ENCODE measurements around the gene DPP8.

DPP8 gene

DNA sequence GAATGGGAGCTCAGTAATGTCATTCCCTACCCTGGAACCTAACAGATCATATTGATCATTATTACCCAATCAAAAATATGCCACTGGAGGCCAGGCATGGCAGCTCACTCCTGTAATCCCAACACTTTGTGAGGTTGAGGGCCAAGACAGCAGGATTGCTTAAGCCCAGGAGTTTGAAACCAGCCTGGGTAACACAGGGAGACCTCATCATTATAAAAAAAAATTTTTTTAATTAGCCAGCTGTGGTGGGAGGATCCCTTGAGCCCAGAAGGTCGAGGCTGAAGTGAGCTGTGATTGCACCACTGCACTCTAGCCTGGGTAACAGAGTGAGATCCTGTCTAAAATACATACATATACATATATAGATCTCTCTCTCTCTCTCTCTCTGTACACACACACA is 104.9 kb downstream of the DPP8 start:
- H3K27ac ChIP-seq (ENCODE audit: low read length) = no peak overlapping the region
- no peaks in the 10 kb centered on the region for H3K4me1 ChIP-seq (ENCODE audit: insufficient read depth, low read length)
- no peak overlapping the region for H3K9ac ChIP-seq (ENCODE audit: low read depth, low read length)
- no peaks in the 10 kb centered on the region for H3K9me3 ChIP-seq (ENCODE audit: insufficient read depth, low read length, severe bottlenecking)
- ATAC-seq (ENCODE audit: insufficient read depth, low read depth) = no peak
- H3K36me3 ChIP-seq (ENCODE audit: insufficient read depth, low read length) = no peaks in the 10 kb centered on the region
- H3K79me2 ChIP-seq (ENCODE audit: insufficient read depth, low read length) = no peaks in the 10 kb centered on the region
- DNase-seq = no peak
- peaks cover 6% of the 10 kb centered on the region for H3K27me3 ChIP-seq (ENCODE audit: insufficient read depth, low read length, poor library complexity)
- H3K4me2 ChIP-seq (ENCODE audit: insufficient read depth, low read length) = no peak overlapping the region
- no peak overlapping the region for H2AFZ ChIP-seq (ENCODE audit: low read depth, low read length)
- TF ChIP-seq, protein P1, sequence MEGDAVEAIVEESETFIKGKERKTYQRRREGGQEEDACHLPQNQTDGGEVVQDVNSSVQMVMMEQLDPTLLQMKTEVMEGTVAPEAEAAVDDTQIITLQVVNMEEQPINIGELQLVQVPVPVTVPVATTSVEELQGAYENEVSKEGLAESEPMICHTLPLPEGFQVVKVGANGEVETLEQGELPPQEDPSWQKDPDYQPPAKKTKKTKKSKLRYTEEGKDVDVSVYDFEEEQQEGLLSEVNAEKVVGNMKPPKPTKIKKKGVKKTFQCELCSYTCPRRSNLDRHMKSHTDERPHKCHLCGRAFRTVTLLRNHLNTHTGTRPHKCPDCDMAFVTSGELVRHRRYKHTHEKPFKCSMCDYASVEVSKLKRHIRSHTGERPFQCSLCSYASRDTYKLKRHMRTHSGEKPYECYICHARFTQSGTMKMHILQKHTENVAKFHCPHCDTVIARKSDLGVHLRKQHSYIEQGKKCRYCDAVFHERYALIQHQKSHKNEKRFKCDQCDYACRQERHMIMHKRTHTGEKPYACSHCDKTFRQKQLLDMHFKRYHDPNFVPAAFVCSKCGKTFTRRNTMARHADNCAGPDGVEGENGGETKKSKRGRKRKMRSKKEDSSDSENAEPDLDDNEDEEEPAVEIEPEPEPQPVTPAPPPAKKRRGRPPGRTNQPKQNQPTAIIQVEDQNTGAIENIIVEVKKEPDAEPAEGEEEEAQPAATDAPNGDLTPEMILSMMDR (IDR thresholded peaks at IDR 0.05; ENCODE audit: borderline replicate concordance, extremely low read depth, low read length, poor library complexity, severe bottlenecking) = no peak
- TF ChIP-seq EZH2 (IDR thresholded peaks at IDR 0.05; ENCODE audit: borderline replicate concordance, low read depth, low read length, severe bottlenecking) = no peak
- H3K4me3 ChIP-seq (ENCODE audit: low read depth in 1 of 2, low read length in 2 of 2) = no peak overlapping the region
- H4K20me1 ChIP-seq (ENCODE audit: insufficient read depth, low read length) = no peaks in the 10 kb centered on the region

DNA sequence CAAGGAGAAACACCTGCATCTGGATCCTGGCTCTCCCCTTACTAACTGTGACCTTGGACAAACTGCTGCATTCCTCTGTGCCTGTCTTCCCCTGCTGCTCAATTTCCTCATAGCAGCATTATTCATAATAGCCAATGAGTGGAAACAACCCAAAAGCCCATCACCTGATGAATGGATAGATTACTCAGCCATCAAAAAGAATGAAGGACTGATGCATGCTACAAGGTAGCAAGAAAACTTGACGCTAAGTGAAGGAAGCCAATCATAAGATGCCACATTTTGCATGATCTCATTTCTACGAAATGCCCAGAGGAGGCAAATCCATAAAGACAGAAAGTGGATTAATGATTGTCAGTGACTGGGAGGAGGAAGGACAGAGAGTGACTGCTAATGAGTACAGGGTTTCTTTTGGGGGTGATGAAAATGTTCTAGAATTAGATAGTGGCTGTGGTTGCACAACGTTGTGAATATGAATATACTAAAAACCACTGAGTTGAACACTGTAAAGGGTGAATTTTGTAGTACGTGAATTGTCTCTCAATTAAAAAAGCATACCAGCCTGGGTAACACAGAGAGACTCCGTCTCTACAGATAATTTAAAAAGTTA is 105.9 kb downstream of the DPP8 start:
- TF ChIP-seq EZH2 (IDR thresholded peaks at IDR 0.05; ENCODE audit: borderline replicate concordance, low read depth, low read length, severe bottlenecking) = no peak
- TF ChIP-seq, protein P1 (IDR thresholded peaks at IDR 0.05; ENCODE audit: borderline replicate concordance, extremely low read depth, low read length, poor library complexity, severe bottlenecking) = no peak
- no peak overlapping the region for H3K4me2 ChIP-seq (ENCODE audit: insufficient read depth, low read length)

DNA sequence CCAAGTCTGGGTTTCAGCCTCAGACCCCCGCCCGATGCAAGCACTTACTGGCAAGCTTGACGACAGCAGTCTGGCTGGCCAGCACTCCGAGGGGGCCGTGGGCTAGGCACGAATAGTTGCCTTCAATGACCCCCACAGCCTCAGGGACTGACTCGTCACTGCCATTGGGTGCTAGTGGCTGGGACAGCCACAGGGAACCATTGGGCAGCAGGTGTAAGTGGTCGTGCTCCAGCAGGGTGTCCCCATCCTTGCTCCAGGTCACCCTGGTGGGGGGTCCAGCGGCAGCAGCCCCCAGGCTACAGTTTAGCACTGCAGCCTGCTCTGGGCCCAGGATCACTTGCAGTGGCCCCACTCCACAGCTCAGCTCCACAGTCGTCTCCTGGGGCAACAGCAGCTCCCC is 106.5 kb downstream of the DPP8 start:
- no peak for TF ChIP-seq EZH2 (IDR thresholded peaks at IDR 0.05; ENCODE audit: borderline replicate concordance, low read depth, low read length, severe bottlenecking)
- TF ChIP-seq, protein P1 (IDR thresholded peaks at IDR 0.05; ENCODE audit: borderline replicate concordance, extremely low read depth, low read length, poor library complexity, severe bottlenecking) = no peak
- no peak overlapping the region for H2AFZ ChIP-seq (ENCODE audit: low read depth, low read length)
- no peaks in the 10 kb centered on the region for H3K9me3 ChIP-seq (ENCODE audit: insufficient read depth, low read length, severe bottlenecking)
- DNase-seq = no peak
- H3K4me3 ChIP-seq (ENCODE audit: low read depth in 1 of 2, low read length in 2 of 2) = no peak overlapping the region
- no peak overlapping the region for H3K27ac ChIP-seq (ENCODE audit: low read length)
- no peak for ATAC-seq (ENCODE audit: insufficient read depth, low read depth)
- no peaks in the 10 kb centered on the region for H4K20me1 ChIP-seq (ENCODE audit: insufficient read depth, low read length)
- peaks cover 6% of the 10 kb centered on the region for H3K27me3 ChIP-seq (ENCODE audit: insufficient read depth, low read length, poor library complexity)
- H3K36me3 ChIP-seq (ENCODE audit: insufficient read depth, low read length) = no peaks in the 10 kb centered on the region
- no peaks in the 10 kb centered on the region for H3K79me2 ChIP-seq (ENCODE audit: insufficient read depth, low read length)
- H3K9ac ChIP-seq (ENCODE audit: low read depth, low read length) = no peak overlapping the region
- no peaks in the 10 kb centered on the region for H3K4me1 ChIP-seq (ENCODE audit: insufficient read depth, low read length)
- no peak overlapping the region for H3K4me2 ChIP-seq (ENCODE audit: insufficient read depth, low read length)

More for the DNA sequence above, 105.9 kb downstream of the DPP8 start:
- no peaks in the 10 kb centered on the region for H3K36me3 ChIP-seq (ENCODE audit: insufficient read depth, low read length)
- no peak for DNase-seq
- H3K9ac ChIP-seq (ENCODE audit: low read depth, low read length) = no peak overlapping the region
- peaks cover 6% of the 10 kb centered on the region for H3K27me3 ChIP-seq (ENCODE audit: insufficient read depth, low read length, poor library complexity)
- no peaks in the 10 kb centered on the region for H3K79me2 ChIP-seq (ENCODE audit: insufficient read depth, low read length)
- H3K9me3 ChIP-seq (ENCODE audit: insufficient read depth, low read length, severe bottlenecking) = no peaks in the 10 kb centered on the region
- no peak overlapping the region for H3K27ac ChIP-seq (ENCODE audit: low read length)
- ATAC-seq (ENCODE audit: insufficient read depth, low read depth) = no peak
- no peak overlapping the region for H3K4me3 ChIP-seq (ENCODE audit: low read depth in 1 of 2, low read length in 2 of 2)
- H4K20me1 ChIP-seq (ENCODE audit: insufficient read depth, low read length) = no peaks in the 10 kb centered on the region
- H3K4me1 ChIP-seq (ENCODE audit: insufficient read depth, low read length) = no peaks in the 10 kb centered on the region
- no peak overlapping the region for H2AFZ ChIP-seq (ENCODE audit: low read depth, low read length)

All from DND-41 (cell line).